UCSD-AML1 (cell line): ENCODE data around the gene SLC13A5.
"Not testable (repeated sequence)": the region's sequence is repeated elsewhere in the genome, so short reads cannot be mapped to it uniquely, and the experiment has no call there.

Source experiments
- DNase-seq: peaks from one replicate; lab custom pipeline; 2025; ENCODE audit not compliant: unreplicated experiment; lab: John Stamatoyannopoulos, UW

Gene SLC13A5

GRCh38 chr17:6666557-6666956 lies 46.6 kb downstream of the SLC13A5 start:
- no peak for DNase-seq

- DNase-seq: peak; percentile 67
Measured at GRCh38 chr17:6666077-6666521, 47.1 kb downstream of the SLC13A5 start.

GRCh38 chr17:6663200-6663599 lies 50.0 kb downstream of the SLC13A5 start:
- DNase-seq: not testable (repeated sequence)

GRCh38 chr17:6661464-6661848 lies 51.7 kb downstream of the SLC13A5 start:
- no peak for DNase-seq

GRCh38 chr17:6660805-6661463 lies 52.2 kb downstream of the SLC13A5 start:
- peak; percentile 54 for DNase-seq

- no peak for DNase-seq
Measured at GRCh38 chr17:6660101-6660500, 53.1 kb downstream of the SLC13A5 start.

- not testable (repeated sequence) for DNase-seq
Measured at GRCh38 chr17:6658411-6658810, 54.8 kb downstream of the SLC13A5 start.

- DNase-seq: no peak
Measured at GRCh38 chr17:6657633-6658287, 55.4 kb downstream of the SLC13A5 start.

GRCh38 chr17:6656797-6657632 lies 56.2 kb downstream of the SLC13A5 start:
- DNase-seq: not testable (repeated sequence)

- DNase-seq: not testable (repeated sequence)
Measured at GRCh38 chr17:6655732-6656361, 57.3 kb downstream of the SLC13A5 start.

- no peak for DNase-seq
Measured at GRCh38 chr17:6654841-6655731, 58.1 kb downstream of the SLC13A5 start.

GRCh38 chr17:6651919-6652452 lies 61.2 kb downstream of the SLC13A5 start:
- DNase-seq: no peak

- peak; percentile 95 for DNase-seq
Measured at GRCh38 chr17:6651354-6651918, 61.7 kb downstream of the SLC13A5 start, which contains the start of the genes C17orf100 and MED31. Gene C17orf100, plus strand, starts transcription at chr17:6651762. Its CDS starts 152 bp downstream, at chr17:6651914. Gene MED31, minus strand, starts transcription at chr17:6651605. Its CDS starts 77 bp downstream, at chr17:6651528.

- DNase-seq: no peak
Measured at GRCh38 chr17:6648181-6648580, 65.0 kb downstream of the SLC13A5 start.

GRCh38 chr17:6643451-6644125 lies 69.6 kb downstream of the SLC13A5 start:
- DNase-seq: no peak

- DNase-seq: no peak
Measured at GRCh38 chr17:6642592-6642991, 70.6 kb downstream of the SLC13A5 start.

- no peak for DNase-seq
Measured at GRCh38 chr17:6641247-6641863, 71.8 kb downstream of the SLC13A5 start.

- peak; percentile 92 for DNase-seq
Measured at GRCh38 chr17:6640536-6641246, 72.5 kb downstream of the SLC13A5 start, which contains the start of the genes KIAA0753 and TXNDC17. Gene KIAA0753, minus strand, starts transcription at chr17:6640711. Its CDS starts 5,608 bp downstream, at chr17:6635103. Gene TXNDC17, plus strand, starts transcription at chr17:6641060. Its CDS starts 23 bp downstream, at chr17:6641083.
